Activated T-cell treated with anti-CD3 and anti-CD28 coated beads, Interleukin-2, amount 50 U/mL, for 72 hours (primary cell): Measurements from ENCODE around the gene KCNC3. TPM values are rescaled to one million over a fixed set of nuclear protein-coding genes. Genes with fewer than 3 reads are reported as not detected.
A peak's percentile ranks its signal among the peaks of the same experiment; 100 is the strongest.

Experiments
- ATAC-seq, 2 donors: fragments of 150-1000 bp; cut with Tn5 transposase; replicated peaks in 1 of 2; 2 replicates each; pipeline ENCODE4 v1.10.0; 2021; ENCODE audit warnings: moderate library complexity in 2 of 2, mild to moderate bottlenecking in 1 of 2
- DNase-seq, 2 donors: peaks; one replicate each; pipeline ENCODE4 v3.0.0; 2021 to 2022; ENCODE audit warnings: mixed read lengths in 1 of 2
- H3K27ac Mint-ChIP-seq: one replicate; pipeline ENCODE4 v1.8.0; 2022; ENCODE audit warnings: mild to moderate bottlenecking, moderate library complexity, mixed read lengths
- H3K27me3 Mint-ChIP-seq: one replicate; pipeline ENCODE4 v1.8.0; 2022; ENCODE audit warnings: low read depth, mixed read lengths
- H3K36me3 Mint-ChIP-seq, 2 donors: one replicate each; pipeline ENCODE4 v1.8.0; 2022; ENCODE audit warnings: mixed read lengths in 2 of 2, mild to moderate bottlenecking in 1 of 2; ENCODE audit not compliant: insufficient read depth in 2 of 2
- H3K4me1 Mint-ChIP-seq: one replicate; pipeline ENCODE4 v1.8.0; 2022; ENCODE audit warnings: low read depth, mixed read lengths
- H3K4me3 Mint-ChIP-seq, 2 donors: one replicate each; pipeline ENCODE4 v1.8.0; 2022; ENCODE audit warnings: mild to moderate bottlenecking in 2 of 2, mixed read lengths in 2 of 2, moderate library complexity in 2 of 2
- H3K9me3 Mint-ChIP-seq, 2 donors: one replicate each; pipeline ENCODE4 v1.8.0; 2022; ENCODE audit warnings: mixed read lengths in 2 of 2
- total RNA-seq, 2 donors: library from RNA; stranded (reverse); gene quantifications; one replicate each; pipeline ENCODE4 v1.2.3, GENCODE V29; 2022

The KCNC3 gene
- total RNA-seq, 2 donors from 2014 or later, result 5.2 to 8.3 TPM

GRCh38 chr19:50309396-50310125 lies 19.6 kb downstream of the KCNC3 start:
- peaks cover 82% of the 10 kb centered on the region for H3K27me3 Mint-ChIP-seq
- peaks cover 7% of the 10 kb centered on the region for H3K4me1 Mint-ChIP-seq
- ATAC-seq, result no peak
- no peak overlapping the region for H3K4me3 Mint-ChIP-seq
- H3K36me3 Mint-ChIP-seq, result no peaks in the 10 kb centered on the region
- no peak for DNase-seq
- no peak overlapping the region for H3K27ac Mint-ChIP-seq
- no peaks in the 10 kb centered on the region for H3K9me3 Mint-ChIP-seq

GRCh38 chr19:50308991-50309390 lies 20.2 kb downstream of the KCNC3 start:
- Mint-ChIP-seq H3K27ac (no peak overlapping the region), H3K4me3 (no peak overlapping the region), H3K36me3 (no peaks in the 10 kb centered on the region), H3K27me3 (peaks cover 80% of the 10 kb centered on the region), H3K4me1 (peaks cover 7% of the 10 kb centered on the region), H3K9me3 (no peaks in the 10 kb centered on the region)
- no peak for DNase-seq
- ATAC-seq, result no peak

GRCh38 chr19:50303558-50303957 lies 25.6 kb downstream of the KCNC3 start:
- Mint-ChIP-seq H3K9me3 (no peaks in the 10 kb centered on the region), H3K4me1 (peaks cover 20% of the 10 kb centered on the region), H3K36me3 (no peaks in the 10 kb centered on the region), H3K27ac (no peak overlapping the region), H3K27me3 (peaks cover 54% of the 10 kb centered on the region), H3K4me3 (no peak overlapping the region)
- ATAC-seq (no peak), DNase-seq (no peak)

- Mint-ChIP-seq H3K9me3 (no peaks in the 10 kb centered on the region), H3K4me3 (no peak overlapping the region), H3K4me1 (peaks cover 20% of the 10 kb centered on the region), H3K27me3 (peaks cover 43% of the 10 kb centered on the region), H3K27ac (no peak overlapping the region), H3K36me3 (no peaks in the 10 kb centered on the region)
- DNase-seq (no peak), ATAC-seq (peak; percentile 13 to 21)
Measured at GRCh38 chr19:50301607-50301971, 27.6 kb downstream of the KCNC3 start.

- Mint-ChIP-seq H3K27ac (no peak overlapping the region), H3K4me3 (peak overlapping the region; percentile 28 to 34), H3K27me3 (peaks cover 40% of the 10 kb centered on the region), H3K9me3 (no peaks in the 10 kb centered on the region), H3K4me1 (peaks cover 20% of the 10 kb centered on the region), H3K36me3 (no peaks in the 10 kb centered on the region)
- DNase-seq (peak; percentile 32 to 39), ATAC-seq (peak; percentile 99)
Measured at GRCh38 chr19:50300814-50301606, 28.2 kb downstream of the KCNC3 start.

- Mint-ChIP-seq H3K27me3 (peaks cover 33% of the 10 kb centered on the region), H3K9me3 (no peaks in the 10 kb centered on the region), H3K4me1 (peaks cover 20% of the 10 kb centered on the region), H3K27ac (no peak overlapping the region), H3K36me3 (no peaks in the 10 kb centered on the region), H3K4me3 (peak overlapping the region in 1 of 2 donors; percentile 0)
- ATAC-seq (no peak), DNase-seq (no peak)
Measured at GRCh38 chr19:50300051-50300450, 29.1 kb downstream of the KCNC3 start.

GRCh38 chr19:50293263-50294004 lies 35.7 kb downstream of the KCNC3 start:
- no peak overlapping the region for H3K27ac Mint-ChIP-seq
- no peak overlapping the region for H3K4me3 Mint-ChIP-seq
- ATAC-seq (no peak), DNase-seq (no peak)
- peaks cover 28% of the 10 kb centered on the region for H3K27me3 Mint-ChIP-seq
- no peaks in the 10 kb centered on the region for H3K9me3 Mint-ChIP-seq
- peaks cover 0 to 1% of the 10 kb centered on the region in 2 donors for H3K36me3 Mint-ChIP-seq
- H3K4me1 Mint-ChIP-seq, result peaks cover 5% of the 10 kb centered on the region

DNA sequence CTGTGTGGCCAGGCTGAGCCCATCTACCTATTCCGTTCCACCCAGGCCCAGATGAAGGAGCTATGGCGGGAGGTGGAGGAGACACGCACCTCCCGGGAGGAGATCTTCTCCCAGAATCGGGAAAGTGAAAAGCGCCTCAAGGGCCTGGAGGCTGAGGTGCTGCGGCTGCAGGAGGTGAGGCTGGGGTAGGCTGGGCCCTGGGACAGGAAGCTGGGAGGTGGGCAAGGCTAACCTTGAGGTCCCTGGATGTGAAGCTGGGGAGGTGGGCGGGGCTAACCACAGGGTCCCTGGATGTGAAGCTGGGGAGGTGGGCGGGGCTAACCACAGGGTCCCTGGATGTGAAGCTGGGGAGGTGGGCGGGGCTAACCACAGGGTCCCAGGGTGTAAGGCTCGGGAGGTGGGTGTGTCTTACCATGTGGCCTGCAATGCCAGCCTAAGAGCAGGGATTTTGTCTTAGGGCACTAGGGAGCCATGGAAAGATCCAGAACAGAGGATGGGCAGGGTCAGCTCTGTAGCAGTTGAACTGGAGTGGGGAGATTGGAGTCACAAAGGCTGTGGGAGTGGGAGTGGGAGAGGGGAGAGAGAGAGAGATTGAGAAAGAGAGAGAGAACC lies 36.9 kb downstream of the KCNC3 start:
- ATAC-seq, result no peak
- Mint-ChIP-seq H3K4me3 (no peak overlapping the region), H3K27ac (no peak overlapping the region), H3K9me3 (no peaks in the 10 kb centered on the region), H3K36me3 (peaks cover 0 to 5% of the 10 kb centered on the region in 2 donors), H3K4me1 (peaks cover 5% of the 10 kb centered on the region), H3K27me3 (peaks cover 21% of the 10 kb centered on the region)
- DNase-seq, result no peak

DNA sequence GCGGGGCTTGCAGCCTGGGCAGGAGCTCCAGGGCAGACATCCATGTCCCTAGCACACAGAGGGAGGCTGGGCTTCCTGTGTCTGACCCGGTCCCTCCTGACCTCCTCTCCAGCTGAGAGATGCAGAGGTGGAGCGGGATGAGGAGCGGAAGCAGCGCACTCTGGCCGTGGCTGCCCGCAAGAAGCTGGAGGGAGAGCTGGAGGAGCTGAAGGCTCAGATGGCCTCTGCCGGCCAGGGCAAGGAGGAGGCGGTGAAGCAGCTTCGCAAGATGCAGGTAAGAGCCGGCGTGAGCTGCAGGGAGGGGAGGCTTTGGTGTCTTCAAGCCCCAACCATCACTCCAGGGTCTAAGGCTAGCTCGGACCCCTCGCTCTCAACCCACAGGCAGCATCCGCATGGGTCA lies 38.4 kb downstream of the KCNC3 start:
- peaks cover 0 to 6% of the 10 kb centered on the region in 2 donors for H3K36me3 Mint-ChIP-seq
- ATAC-seq, result no peak
- DNase-seq, result no peak
- H3K4me3 Mint-ChIP-seq, result no peak overlapping the region
- H3K27ac Mint-ChIP-seq, result no peak overlapping the region
- H3K9me3 Mint-ChIP-seq, result peaks cover under 1 to 5% of the 10 kb centered on the region in 2 donors
- peaks cover 5% of the 10 kb centered on the region for H3K4me1 Mint-ChIP-seq
- H3K27me3 Mint-ChIP-seq, result peaks cover 21% of the 10 kb centered on the region

DNA sequence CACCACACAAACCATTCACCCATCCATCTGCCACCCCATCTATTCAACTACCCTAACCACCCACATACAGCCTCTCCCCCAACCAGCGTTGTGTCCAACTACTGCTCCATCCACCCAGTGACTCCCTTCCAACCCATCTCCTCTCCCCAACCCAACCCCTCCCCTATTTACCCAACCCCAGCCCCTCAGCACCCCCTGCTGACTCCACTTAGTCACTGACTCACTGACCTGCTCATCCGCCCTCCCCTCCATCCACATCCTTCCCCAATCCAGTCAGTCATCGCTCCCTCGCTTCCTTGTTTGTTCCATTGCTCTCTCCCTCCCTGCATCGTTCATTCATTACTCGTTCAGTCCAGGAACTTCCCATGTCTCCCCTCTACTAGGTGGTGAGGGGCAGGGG lies 39.2 kb downstream of the KCNC3 start:
- Mint-ChIP-seq H3K4me3 (no peak overlapping the region), H3K4me1 (peaks cover 5% of the 10 kb centered on the region), H3K27ac (no peak overlapping the region), H3K27me3 (peaks cover 21% of the 10 kb centered on the region), H3K36me3 (peaks cover 0 to 8% of the 10 kb centered on the region in 2 donors), H3K9me3 (peaks cover 3 to 8% of the 10 kb centered on the region in 2 donors)
- ATAC-seq (no peak), DNase-seq (no peak)

DNA sequence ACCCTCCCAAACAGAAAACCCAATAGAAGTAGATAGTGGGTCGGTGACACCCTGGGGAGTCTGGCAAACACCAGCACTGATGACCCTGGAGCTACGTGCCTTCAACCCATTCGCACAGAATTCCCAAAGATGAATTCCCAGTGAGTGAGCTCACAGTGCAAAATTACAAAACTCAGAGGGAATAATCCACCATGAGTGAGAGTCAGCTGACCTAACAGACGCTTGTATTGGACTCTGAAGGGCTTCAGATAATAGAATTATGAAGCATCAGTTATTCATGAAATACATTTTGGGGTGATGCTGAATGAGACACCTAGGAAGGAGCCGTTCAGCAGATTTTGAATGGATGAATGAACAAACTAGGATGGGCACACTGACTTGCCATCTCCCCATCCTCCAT lies 40.2 kb downstream of the KCNC3 start:
- DNase-seq (no peak), ATAC-seq (no peak)
- Mint-ChIP-seq H3K4me1 (peaks cover 5% of the 10 kb centered on the region), H3K27me3 (peaks cover 21% of the 10 kb centered on the region), H3K9me3 (peaks cover 3 to 8% of the 10 kb centered on the region in 2 donors), H3K36me3 (peaks cover 0 to 8% of the 10 kb centered on the region in 2 donors), H3K4me3 (no peak overlapping the region), H3K27ac (no peak overlapping the region)

GRCh38 chr19:50287331-50287730 lies 41.8 kb downstream of the KCNC3 start:
- ATAC-seq, result no peak
- no peak for DNase-seq
- Mint-ChIP-seq H3K4me1 (no peaks in the 10 kb centered on the region), H3K4me3 (no peak overlapping the region), H3K9me3 (peaks cover 3 to 8% of the 10 kb centered on the region in 2 donors), H3K36me3 (peaks cover 0 to 8% of the 10 kb centered on the region in 2 donors), H3K27me3 (peaks cover 21% of the 10 kb centered on the region), H3K27ac (no peak overlapping the region)

DNA sequence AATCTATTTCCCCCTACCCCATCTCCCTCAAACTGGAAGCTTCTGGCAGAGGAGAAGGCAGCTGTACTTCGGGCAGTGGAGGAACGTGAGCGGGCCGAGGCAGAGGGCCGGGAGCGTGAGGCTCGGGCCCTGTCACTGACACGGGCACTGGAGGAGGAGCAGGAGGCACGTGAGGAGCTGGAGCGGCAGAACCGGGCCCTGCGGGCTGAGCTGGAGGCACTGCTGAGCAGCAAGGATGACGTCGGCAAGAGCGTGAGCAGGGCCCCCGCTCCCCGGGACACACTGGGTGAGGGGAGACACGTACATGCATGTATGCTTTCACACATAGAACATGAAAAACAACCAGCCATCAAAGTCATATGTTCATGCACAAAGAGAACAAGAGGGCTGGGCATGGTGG lies 42.7 kb downstream of the KCNC3 start:
- H3K36me3 Mint-ChIP-seq, result peaks cover 0 to 8% of the 10 kb centered on the region in 2 donors
- ATAC-seq (no peak), DNase-seq (no peak)
- peaks cover 15% of the 10 kb centered on the region for H3K27me3 Mint-ChIP-seq
- no peaks in the 10 kb centered on the region for H3K4me1 Mint-ChIP-seq
- no peak overlapping the region for H3K4me3 Mint-ChIP-seq
- no peak overlapping the region for H3K27ac Mint-ChIP-seq
- H3K9me3 Mint-ChIP-seq, result peaks cover 3 to 8% of the 10 kb centered on the region in 2 donors
